ENCODE data around the gene DNAI2.

DNA sequence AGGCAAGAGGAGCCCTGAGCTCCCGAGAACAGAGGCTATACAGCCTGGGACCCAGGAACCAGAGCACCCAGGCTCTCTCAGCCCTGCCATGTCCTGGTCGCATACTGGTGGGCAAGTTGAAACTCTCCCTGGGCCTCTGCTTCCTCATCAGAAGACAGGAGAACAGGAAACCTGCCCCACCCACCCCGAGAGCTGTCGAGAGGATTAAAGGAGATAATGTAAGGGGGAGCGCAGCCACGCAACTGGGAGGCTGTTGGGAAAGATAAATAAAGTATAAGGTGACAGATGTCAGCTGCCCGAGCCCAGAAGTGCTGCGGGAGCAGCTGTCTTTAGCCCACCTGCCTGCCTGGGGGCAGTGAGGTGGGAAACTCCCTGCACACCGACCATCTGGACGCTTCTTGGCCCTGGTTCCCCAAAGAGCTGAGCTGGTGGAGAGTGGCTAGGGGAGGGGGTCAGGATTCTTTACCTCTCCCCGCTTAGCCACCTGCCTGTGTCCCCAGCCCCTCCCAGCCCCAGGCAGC lies 58.8 kb downstream of the DNAI2 start:
- TF ChIP-seq, protein P1, sequence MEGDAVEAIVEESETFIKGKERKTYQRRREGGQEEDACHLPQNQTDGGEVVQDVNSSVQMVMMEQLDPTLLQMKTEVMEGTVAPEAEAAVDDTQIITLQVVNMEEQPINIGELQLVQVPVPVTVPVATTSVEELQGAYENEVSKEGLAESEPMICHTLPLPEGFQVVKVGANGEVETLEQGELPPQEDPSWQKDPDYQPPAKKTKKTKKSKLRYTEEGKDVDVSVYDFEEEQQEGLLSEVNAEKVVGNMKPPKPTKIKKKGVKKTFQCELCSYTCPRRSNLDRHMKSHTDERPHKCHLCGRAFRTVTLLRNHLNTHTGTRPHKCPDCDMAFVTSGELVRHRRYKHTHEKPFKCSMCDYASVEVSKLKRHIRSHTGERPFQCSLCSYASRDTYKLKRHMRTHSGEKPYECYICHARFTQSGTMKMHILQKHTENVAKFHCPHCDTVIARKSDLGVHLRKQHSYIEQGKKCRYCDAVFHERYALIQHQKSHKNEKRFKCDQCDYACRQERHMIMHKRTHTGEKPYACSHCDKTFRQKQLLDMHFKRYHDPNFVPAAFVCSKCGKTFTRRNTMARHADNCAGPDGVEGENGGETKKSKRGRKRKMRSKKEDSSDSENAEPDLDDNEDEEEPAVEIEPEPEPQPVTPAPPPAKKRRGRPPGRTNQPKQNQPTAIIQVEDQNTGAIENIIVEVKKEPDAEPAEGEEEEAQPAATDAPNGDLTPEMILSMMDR (IDR thresholded peaks at IDR 0.05), result no peak
- TF ChIP-seq NR2C2 (CRISPR knock-in tag; IDR thresholded peaks at IDR 0.05) (no peak), MYBL2 (CRISPR knock-in tag; IDR thresholded peaks at IDR 0.05) (no peak), ESRRA (CRISPR knock-in tag; IDR thresholded peaks at IDR 0.05; ENCODE audit: borderline replicate concordance) (no peak), TEAD1 (CRISPR knock-in tag; IDR thresholded peaks at IDR 0.05) (no peak), GABPB1 (CRISPR knock-in tag; IDR thresholded peaks at IDR 0.05) (no peak)
- TF ChIP-seq, protein P2, sequence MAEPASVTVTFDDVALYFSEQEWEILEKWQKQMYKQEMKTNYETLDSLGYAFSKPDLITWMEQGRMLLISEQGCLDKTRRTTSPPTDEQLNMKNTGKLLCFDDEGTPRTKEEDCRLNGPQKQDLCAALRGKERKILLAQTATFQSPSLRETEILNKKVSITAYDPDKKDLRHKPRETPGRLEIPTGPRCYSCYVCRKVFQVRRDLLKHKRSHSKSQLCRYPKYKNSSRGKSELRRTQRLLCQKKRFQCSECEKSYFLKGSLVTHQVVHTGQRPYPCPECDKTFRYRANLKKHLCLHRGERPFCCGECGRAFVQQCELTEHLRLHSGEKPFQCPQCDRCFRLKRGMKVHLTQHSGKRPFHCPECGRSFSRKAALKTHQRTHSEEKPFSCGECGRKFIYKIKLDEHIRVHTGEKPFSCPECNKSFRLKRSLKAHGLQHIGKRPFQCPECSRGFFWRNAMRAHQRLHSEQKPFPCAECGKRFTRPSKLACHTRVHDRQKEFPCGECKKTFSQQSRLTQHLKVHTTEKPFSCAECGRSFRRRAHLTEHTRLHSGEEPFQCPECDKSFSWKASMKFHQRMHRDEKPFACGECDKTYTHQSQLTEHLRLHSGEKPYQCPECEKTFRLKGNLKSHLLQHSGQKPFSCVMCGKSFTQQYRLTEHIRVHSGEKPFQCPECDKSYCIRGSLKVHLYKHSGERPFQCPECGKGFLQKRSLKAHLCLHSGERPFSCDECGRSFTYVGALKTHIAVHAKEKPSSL (CRISPR knock-in tag; conservative IDR thresholded peaks at IDR 0.05), result no peak
- TF ChIP-seq, protein P3, sequence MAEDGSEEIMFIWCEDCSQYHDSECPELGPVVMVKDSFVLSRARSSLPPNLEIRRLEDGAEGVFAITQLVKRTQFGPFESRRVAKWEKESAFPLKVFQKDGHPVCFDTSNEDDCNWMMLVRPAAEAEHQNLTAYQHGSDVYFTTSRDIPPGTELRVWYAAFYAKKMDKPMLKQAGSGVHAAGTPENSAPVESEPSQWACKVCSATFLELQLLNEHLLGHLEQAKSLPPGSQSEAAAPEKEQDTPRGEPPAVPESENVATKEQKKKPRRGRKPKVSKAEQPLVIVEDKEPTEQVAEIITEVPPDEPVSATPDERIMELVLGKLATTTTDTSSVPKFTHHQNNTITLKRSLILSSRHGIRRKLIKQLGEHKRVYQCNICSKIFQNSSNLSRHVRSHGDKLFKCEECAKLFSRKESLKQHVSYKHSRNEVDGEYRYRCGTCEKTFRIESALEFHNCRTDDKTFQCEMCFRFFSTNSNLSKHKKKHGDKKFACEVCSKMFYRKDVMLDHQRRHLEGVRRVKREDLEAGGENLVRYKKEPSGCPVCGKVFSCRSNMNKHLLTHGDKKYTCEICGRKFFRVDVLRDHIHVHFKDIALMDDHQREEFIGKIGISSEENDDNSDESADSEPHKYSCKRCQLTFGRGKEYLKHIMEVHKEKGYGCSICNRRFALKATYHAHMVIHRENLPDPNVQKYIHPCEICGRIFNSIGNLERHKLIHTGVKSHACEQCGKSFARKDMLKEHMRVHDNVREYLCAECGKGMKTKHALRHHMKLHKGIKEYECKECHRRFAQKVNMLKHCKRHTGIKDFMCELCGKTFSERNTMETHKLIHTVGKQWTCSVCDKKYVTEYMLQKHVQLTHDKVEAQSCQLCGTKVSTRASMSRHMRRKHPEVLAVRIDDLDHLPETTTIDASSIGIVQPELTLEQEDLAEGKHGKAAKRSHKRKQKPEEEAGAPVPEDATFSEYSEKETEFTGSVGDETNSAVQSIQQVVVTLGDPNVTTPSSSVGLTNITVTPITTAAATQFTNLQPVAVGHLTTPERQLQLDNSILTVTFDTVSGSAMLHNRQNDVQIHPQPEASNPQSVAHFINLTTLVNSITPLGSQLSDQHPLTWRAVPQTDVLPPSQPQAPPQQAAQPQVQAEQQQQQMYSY (CRISPR knock-in tag; IDR thresholded peaks at IDR 0.05), result no peak
- TF ChIP-seq, protein P4, sequence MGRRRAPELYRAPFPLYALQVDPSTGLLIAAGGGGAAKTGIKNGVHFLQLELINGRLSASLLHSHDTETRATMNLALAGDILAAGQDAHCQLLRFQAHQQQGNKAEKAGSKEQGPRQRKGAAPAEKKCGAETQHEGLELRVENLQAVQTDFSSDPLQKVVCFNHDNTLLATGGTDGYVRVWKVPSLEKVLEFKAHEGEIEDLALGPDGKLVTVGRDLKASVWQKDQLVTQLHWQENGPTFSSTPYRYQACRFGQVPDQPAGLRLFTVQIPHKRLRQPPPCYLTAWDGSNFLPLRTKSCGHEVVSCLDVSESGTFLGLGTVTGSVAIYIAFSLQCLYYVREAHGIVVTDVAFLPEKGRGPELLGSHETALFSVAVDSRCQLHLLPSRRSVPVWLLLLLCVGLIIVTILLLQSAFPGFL (CRISPR knock-in tag; IDR thresholded peaks at IDR 0.05; ENCODE audit: borderline replicate concordance), result no peak
- TF ChIP-seq, protein P5, sequence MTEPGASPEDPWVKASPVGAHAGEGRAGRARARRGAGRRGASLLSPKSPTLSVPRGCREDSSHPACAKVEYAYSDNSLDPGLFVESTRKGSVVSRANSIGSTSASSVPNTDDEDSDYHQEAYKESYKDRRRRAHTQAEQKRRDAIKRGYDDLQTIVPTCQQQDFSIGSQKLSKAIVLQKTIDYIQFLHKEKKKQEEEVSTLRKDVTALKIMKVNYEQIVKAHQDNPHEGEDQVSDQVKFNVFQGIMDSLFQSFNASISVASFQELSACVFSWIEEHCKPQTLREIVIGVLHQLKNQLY (CRISPR knock-in tag; IDR thresholded peaks at IDR 0.05), result no peak
- TF ChIP-seq, protein P6, sequence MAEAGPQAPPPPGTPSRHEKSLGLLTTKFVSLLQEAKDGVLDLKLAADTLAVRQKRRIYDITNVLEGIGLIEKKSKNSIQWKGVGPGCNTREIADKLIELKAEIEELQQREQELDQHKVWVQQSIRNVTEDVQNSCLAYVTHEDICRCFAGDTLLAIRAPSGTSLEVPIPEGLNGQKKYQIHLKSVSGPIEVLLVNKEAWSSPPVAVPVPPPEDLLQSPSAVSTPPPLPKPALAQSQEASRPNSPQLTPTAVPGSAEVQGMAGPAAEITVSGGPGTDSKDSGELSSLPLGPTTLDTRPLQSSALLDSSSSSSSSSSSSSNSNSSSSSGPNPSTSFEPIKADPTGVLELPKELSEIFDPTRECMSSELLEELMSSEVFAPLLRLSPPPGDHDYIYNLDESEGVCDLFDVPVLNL (CRISPR knock-in tag; IDR thresholded peaks at IDR 0.05; ENCODE audit: borderline replicate concordance, low read depth), result no peak
- TF ChIP-seq, protein P7, sequence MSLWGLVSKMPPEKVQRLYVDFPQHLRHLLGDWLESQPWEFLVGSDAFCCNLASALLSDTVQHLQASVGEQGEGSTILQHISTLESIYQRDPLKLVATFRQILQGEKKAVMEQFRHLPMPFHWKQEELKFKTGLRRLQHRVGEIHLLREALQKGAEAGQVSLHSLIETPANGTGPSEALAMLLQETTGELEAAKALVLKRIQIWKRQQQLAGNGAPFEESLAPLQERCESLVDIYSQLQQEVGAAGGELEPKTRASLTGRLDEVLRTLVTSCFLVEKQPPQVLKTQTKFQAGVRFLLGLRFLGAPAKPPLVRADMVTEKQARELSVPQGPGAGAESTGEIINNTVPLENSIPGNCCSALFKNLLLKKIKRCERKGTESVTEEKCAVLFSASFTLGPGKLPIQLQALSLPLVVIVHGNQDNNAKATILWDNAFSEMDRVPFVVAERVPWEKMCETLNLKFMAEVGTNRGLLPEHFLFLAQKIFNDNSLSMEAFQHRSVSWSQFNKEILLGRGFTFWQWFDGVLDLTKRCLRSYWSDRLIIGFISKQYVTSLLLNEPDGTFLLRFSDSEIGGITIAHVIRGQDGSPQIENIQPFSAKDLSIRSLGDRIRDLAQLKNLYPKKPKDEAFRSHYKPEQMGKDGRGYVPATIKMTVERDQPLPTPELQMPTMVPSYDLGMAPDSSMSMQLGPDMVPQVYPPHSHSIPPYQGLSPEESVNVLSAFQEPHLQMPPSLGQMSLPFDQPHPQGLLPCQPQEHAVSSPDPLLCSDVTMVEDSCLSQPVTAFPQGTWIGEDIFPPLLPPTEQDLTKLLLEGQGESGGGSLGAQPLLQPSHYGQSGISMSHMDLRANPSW (CRISPR knock-in tag; conservative IDR thresholded peaks at IDR 0.05; ENCODE audit: low read depth), result no peak
- TF ChIP-seq, protein P8, sequence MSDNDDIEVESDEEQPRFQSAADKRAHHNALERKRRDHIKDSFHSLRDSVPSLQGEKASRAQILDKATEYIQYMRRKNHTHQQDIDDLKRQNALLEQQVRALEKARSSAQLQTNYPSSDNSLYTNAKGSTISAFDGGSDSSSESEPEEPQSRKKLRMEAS (CRISPR knock-in tag; IDR thresholded peaks at IDR 0.05), result no peak

Measured in WTC11 (cell line).